RWPE2 (cell line): Measurements from ENCODE around the gene TTC9C.
"Not testable (repeated sequence)": the region's sequence is repeated elsewhere in the genome, so short reads cannot be mapped to it uniquely, and the experiment has no call there.

Experiments used
- ATAC-seq: fragments of 200-7000 bp; cut with Tn5 transposase; 3 replicates; pipeline ENCODE4 v1.9.1; 2021; ENCODE audit warnings: low read depth
- DNase-seq: peaks from one replicate; pipeline ENCODE4 v3.0.0-alpha.2; 2020; ENCODE audit warnings: low spot score
- H3K27ac ChIP-seq: fragments of 450-650 bp; 2 replicates; pipeline ENCODE4 v1.5.1; 2017; ENCODE audit warnings: mild to moderate bottlenecking; ENCODE audit not compliant: poor library complexity, severe bottlenecking
- H3K27me3 ChIP-seq: fragments of 250-450 bp; sonication (Bioruptor Pico); 2 replicates; pipeline ENCODE4 v1.5.1; 2021; ENCODE audit warnings: mild to moderate bottlenecking, moderate library complexity; ENCODE audit not compliant: insufficient read depth, poor library complexity, severe bottlenecking
- H3K36me3 ChIP-seq: fragments of 250-450 bp; sonication (Bioruptor Pico); 2 replicates; pipeline ENCODE4 v1.5.1; 2020; ENCODE audit warnings: low read depth, mild to moderate bottlenecking, moderate library complexity
- H3K4me1 ChIP-seq: fragments of 250-450 bp; sonication (Bioruptor Pico); 2 replicates; pipeline ENCODE4 v1.5.1; 2021; ENCODE audit warnings: mild to moderate bottlenecking, moderate library complexity; ENCODE audit not compliant: insufficient read depth, poor library complexity, severe bottlenecking
- H3K4me3 ChIP-seq: fragments of 250-450 bp; sonication (Bioruptor Pico); 2 replicates; pipeline ENCODE4 v1.5.1; 2021; ENCODE audit warnings: mild to moderate bottlenecking, moderate library complexity; ENCODE audit not compliant: severe bottlenecking
- H3K9me3 ChIP-seq: fragments of 250-450 bp; sonication (Bioruptor Pico); 2 replicates; pipeline ENCODE4 v1.5.1; 2021; ENCODE audit warnings: mild to moderate bottlenecking, moderate library complexity; ENCODE audit not compliant: severe bottlenecking
- CTCF ChIP-seq: fragments of 450-650 bp; IDR thresholded peaks from one replicate; pipeline ENCODE4 v1.5.1; 2017; ENCODE audit warnings: mild to moderate bottlenecking, moderate library complexity; ENCODE audit not compliant: poor library complexity, severe bottlenecking

Gene TTC9C

GRCh38 chr11:62687508-62688396, 40.5 kb upstream of the TTC9C start:
- Histone ChIP-seq H3K9me3 (no peaks in the 10 kb centered on the region), H3K4me1 (no peaks in the 10 kb centered on the region), H3K27ac (no peak overlapping the region), H3K36me3 (peaks cover 16% of the 10 kb centered on the region), H3K27me3 (no peaks in the 10 kb centered on the region), H3K4me3 (no peak overlapping the region)
- TF ChIP-seq CTCF = no peak
- DNase-seq = no peak
- no peak for ATAC-seq

- Histone ChIP-seq H3K36me3 (peaks cover 21% of the 10 kb centered on the region), H3K27me3 (no peaks in the 10 kb centered on the region), H3K9me3 (no peaks in the 10 kb centered on the region), H3K4me3 (no peak overlapping the region), H3K4me1 (no peaks in the 10 kb centered on the region), H3K27ac (no peak overlapping the region)
- no peak for DNase-seq
- no peak for TF ChIP-seq CTCF
- ATAC-seq = no peak
These were observed 39.8 kb upstream of the TTC9C start for GRCh38 chr11:62688491-62688890.

GRCh38 chr11:62689421-62690183, 38.7 kb upstream of the TTC9C start, which contains the start of gene LRRN4CL:
TSS of gene LRRN4CL (minus strand) at chr11:62689530. CDS start at chr11:62688508, 1,022 bp downstream.
- H3K4me3 ChIP-seq = no peak within 1 kb of the TSS
- DNase-seq (no peak), ATAC-seq (peak; percentile 59)
- TF ChIP-seq CTCF = no peak
- H3K27me3 ChIP-seq = no peaks in the 10 kb centered on the region
- H3K36me3 ChIP-seq = peaks cover 21% of the 10 kb centered on the region
- H3K27ac ChIP-seq = no peak within 1 kb of the TSS
- no peaks in the 10 kb centered on the region for H3K9me3 ChIP-seq
- no peaks in the 10 kb centered on the region for H3K4me1 ChIP-seq

- not testable (repeated sequence) for DNase-seq, H3K27ac ChIP-seq, H3K4me3 ChIP-seq, H3K4me1 ChIP-seq, ATAC-seq, H3K9me3 ChIP-seq, H3K27me3 ChIP-seq
- H3K36me3 ChIP-seq = peaks cover 21% of the 10 kb centered on the region
These were observed 34.7 kb upstream of the TTC9C start for GRCh38 chr11:62693624-62694023.

- peak; percentile 67 for ATAC-seq
- no peak for DNase-seq
- H3K9me3 ChIP-seq = no peaks in the 10 kb centered on the region
- no peak overlapping the region for H3K27ac ChIP-seq
- peak; percentile 74 for TF ChIP-seq CTCF
- H3K4me3 ChIP-seq = no peak overlapping the region
- H3K27me3 ChIP-seq = no peaks in the 10 kb centered on the region
- no peaks in the 10 kb centered on the region for H3K4me1 ChIP-seq
- H3K36me3 ChIP-seq = peaks cover 21% of the 10 kb centered on the region
These were observed 33.7 kb upstream of the TTC9C start for GRCh38 chr11:62694455-62695167.
